Pancreas (tissue), 10 donors: ENCODE data around the gene ELP5. TPM values are rescaled to one million over a fixed set of nuclear protein-coding genes. Genes with fewer than 3 reads are reported as not detected.
A peak's percentile ranks its signal among the peaks of the same experiment; 100 is the strongest.

Source experiments
- ATAC-seq, 4 donors: fragments of 200-7000 bp; cut with Tn5 transposase; one replicate each; pipeline versions ENCODE4 v1.8.0 to v1.9.1; 2020; ENCODE audit warnings: mild to moderate bottlenecking in 4 of 4, moderate library complexity in 4 of 4
- DNase-seq, 6 donors: peaks; one replicate each; pipeline ENCODE4 v3.0.0-alpha.2; 2020
- FAIRE-seq: peaks from 2 replicates; lab custom pipeline; 2012; peaks lifted over from hg19 to GRCh38; lab: Jason Lieb, UNC
- H3K27ac ChIP-seq, 4 donors: fragments of 200-600 bp; sonication (generic); 1 replicate in 3 of 4; 2 replicates in 1 of 4; pipeline versions ENCODE4 v1.5.0 to v1.8.0; 2020
- H3K27me3 ChIP-seq, 4 donors: fragments of 200-600 bp; one replicate each; pipeline ENCODE4 v1.8.0; 2021
- H3K36me3 ChIP-seq, 3 donors: fragments of 200-600 bp; sonication (generic) in 1 of 3; one replicate each; pipeline versions ENCODE4 v1.5.0 to v1.8.0; 2020 to 2021
- H3K4me1 ChIP-seq, 3 donors: fragments of 200-600 bp; one replicate each; pipeline ENCODE4 v1.8.0; 2021
- H3K4me3 ChIP-seq, 4 donors: fragments of 200-600 bp; sonication (generic) in 2 of 4; one replicate each; pipeline versions ENCODE4 v1.5.0 to v1.8.0; 2020 to 2021
- H3K9me3 ChIP-seq, 4 donors: fragments of 200-600 bp; one replicate each; pipeline ENCODE4 v1.8.0; 2021
- CTCF ChIP-seq, 4 donors: fragments of 200-600 bp; sonication (generic) in 3 of 4; IDR thresholded peaks; one replicate each; pipeline versions ENCODE4 v1.5.0 to v1.8.0; 2021; ENCODE audit warnings: antibody characterized with exemption in 4 of 4
- WGBS, 2 donors: extraction: QIAGEN DNeasy Blood & Tissue Kit; methylation state at CpG; one replicate each; pipeline ENCODE4 v1.1.7; 2013; 5-methylcytosine and 5-hydroxymethylcytosine counted together
- intact Hi-C, 3 donors: fragments of 100-400 bp; cut with DNase I; formaldehyde crosslinking; loops; one replicate each; pipeline versions ENCODE4 v1.11.1 to v1.14.2; 2022
- polyA plus RNA-seq, 2 donors: library from polyadenylated mRNA; stranded (reverse); fragments of 200-250 nt; gene quantifications; one replicate each; pipeline ENCODE4 v1.2.3, GENCODE V29; 2013
- total RNA-seq, 6 donors: library from RNA; stranded (reverse); fragmentation: NEBNext Ultra II Directional in 4 of 6; extraction: Animal tissue kit (Norgen Biotek cat#: 25700) in 4 of 6; gene quantifications; one replicate each; pipeline versions ENCODE4 v1.2.1 to v1.2.4, GENCODE V29; 2021 to 2023
- donor health status: healthy with polysubstance abuse.
- donor health status: DM: no; HTN: no; CAD: no; lungs with moderate emphysema.
- donor health status: DM: no; HTN: no; CAD: no.
- donor health status: control.
- donor health status: control.
- donor health status: Bipolar disorder and iron deficiency.
- donor health status: DM: yes; HTN: yes; CAD: no.
- donor health status: DM: no; HTN: no; CAD: no.
- donor health status: DM: no; HTN: no; CAD: no.
- donor health status: DM: yes; HTN: yes; CAD: no.

The ELP5 gene
- total and polyA plus RNA-seq, 8 donors, result 11.7 to 41.1 (median 19.5) TPM

DNA sequence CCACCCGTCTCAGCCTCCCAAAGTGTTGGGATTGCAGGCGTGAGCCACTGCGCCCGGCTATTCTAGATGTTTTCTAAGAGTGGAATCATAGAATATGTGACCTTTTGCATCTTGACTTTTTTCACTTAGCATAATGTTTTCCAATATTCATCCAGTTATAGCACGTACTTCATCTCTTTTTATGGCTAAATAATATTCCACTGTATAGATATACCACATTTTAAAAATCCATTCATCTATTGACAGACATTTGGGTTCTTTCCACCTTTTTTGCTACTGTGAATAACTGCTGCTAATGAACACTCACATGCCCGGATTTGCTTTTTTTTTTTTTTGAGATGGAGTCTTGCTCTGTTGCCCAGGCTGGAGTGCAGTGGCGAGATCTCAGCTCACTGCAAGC lies 52.2 kb downstream of the ELP5 start:
- WGBS, 2 donors, result 90 to 95% methylated on average over 7 of the region's 7 CpGs
- no peaks in the 10 kb centered on the region for H3K36me3 ChIP-seq
- FAIRE-seq, result no peak

DNA sequence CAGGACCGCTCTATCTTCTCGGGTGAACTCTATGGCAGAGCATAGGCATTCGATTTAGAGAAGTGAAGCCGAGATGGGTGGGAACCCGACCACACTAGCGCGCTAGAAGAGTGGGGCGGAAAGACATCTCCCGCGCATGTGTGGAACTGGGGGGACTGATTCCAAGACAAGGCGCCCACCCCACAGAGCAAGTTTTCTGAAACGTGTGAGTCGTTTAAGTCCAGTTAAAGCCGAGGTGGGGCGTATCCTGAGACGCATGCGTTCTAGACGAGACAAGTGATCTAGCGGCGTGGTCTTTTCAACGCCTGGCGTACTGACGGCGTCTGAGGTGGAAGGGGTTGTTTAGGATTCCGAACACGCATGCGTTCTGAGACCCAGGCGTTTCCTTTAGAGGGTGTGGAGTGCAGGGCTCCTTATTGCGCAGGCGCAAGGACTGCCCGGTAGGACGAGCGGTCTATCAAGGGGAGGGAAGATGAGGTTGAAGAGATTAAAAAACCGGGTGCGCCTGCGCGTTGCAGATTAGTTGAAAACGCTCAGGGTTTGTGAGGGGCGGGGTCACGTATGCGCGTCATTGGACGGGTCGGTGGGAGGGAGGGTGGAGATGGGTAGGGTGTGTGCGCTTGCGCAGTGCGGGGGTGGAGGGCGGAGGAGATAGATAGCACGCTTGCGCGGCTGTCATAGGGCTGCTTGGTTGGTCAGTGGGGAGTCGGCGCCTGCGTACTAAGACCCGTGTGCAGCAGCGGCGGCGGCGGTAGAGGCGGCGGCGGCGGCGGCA lies 55.1 kb downstream of the ELP5 start, which contains the start of gene EIF5A:
EIF5A (plus strand) TSS at position 718 of the 775 bp plus-strand sequence. CDS start 2,008 bp downstream, outside the sequence.
- H3K27me3 ChIP-seq, result no peaks in the 10 kb centered on the region
- WGBS, 2 donors, result 0 to 1% methylated on average over 54 to 64 of the region's 64 CpGs
- intact Hi-C loops, result no loop called here
- no peak for TF ChIP-seq CTCF (IDR thresholded peaks at IDR 0.05)
- DNase-seq, result peak; percentile 100
- peak; percentile 86 to 93 (median 86) for ATAC-seq
- peak within 1 kb of the TSS; percentile 79 to 96 (median 88) for H3K4me3 ChIP-seq
- H3K27ac ChIP-seq, result peak within 1 kb of the TSS; percentile 95 to 97 (median 96)
- no peaks in the 10 kb centered on the region for H3K9me3 ChIP-seq
- peaks cover 10 to 17% (median 17%) of the 10 kb centered on the region in 3 donors for H3K4me1 ChIP-seq
- H3K36me3 ChIP-seq, result peaks cover 8 to 26% (median 13%) of the 10 kb centered on the region in 3 donors
- peak; percentile 96 for FAIRE-seq

More for the DNA sequence above, 52.2 kb downstream of the ELP5 start:
- Histone ChIP-seq H3K27ac (no peak overlapping the region), H3K27me3 (no peaks in the 10 kb centered on the region), H3K4me3 (no peak overlapping the region), H3K4me1 (peaks cover 0 to 2% (median 1%) of the 10 kb centered on the region in 3 donors), H3K9me3 (no peaks in the 10 kb centered on the region)
- DNase-seq, result no peak
- intact Hi-C loops, result no loop called here
- no peak for TF ChIP-seq CTCF (IDR thresholded peaks at IDR 0.05)
- no peak for ATAC-seq

GRCh38 chr17:7307686-7308624 lies 55.9 kb downstream of the ELP5 start:
- FAIRE-seq (no peak), ATAC-seq (peak in 3 of 4 donors; percentile 2 to 46 (median 25)), DNase-seq (peak; percentile 51 to 88 (median 73))
- Histone ChIP-seq H3K27ac (peak overlapping the region; percentile 95 to 97 (median 96)), H3K27me3 (no peaks in the 10 kb centered on the region), H3K4me1 (peaks cover 15 to 19% (median 17%) of the 10 kb centered on the region in 3 donors), H3K9me3 (no peaks in the 10 kb centered on the region), H3K36me3 (peaks cover 8 to 34% (median 21%) of the 10 kb centered on the region in 3 donors), H3K4me3 (peak overlapping the region; percentile 79 to 96 (median 88))
- intact Hi-C loops, result no loop called here
- WGBS, 2 donors, result 0 to 1% methylated on average over 70 to 104 of the region's 104 CpGs
- no peak for TF ChIP-seq CTCF (IDR thresholded peaks at IDR 0.05)

DNA sequence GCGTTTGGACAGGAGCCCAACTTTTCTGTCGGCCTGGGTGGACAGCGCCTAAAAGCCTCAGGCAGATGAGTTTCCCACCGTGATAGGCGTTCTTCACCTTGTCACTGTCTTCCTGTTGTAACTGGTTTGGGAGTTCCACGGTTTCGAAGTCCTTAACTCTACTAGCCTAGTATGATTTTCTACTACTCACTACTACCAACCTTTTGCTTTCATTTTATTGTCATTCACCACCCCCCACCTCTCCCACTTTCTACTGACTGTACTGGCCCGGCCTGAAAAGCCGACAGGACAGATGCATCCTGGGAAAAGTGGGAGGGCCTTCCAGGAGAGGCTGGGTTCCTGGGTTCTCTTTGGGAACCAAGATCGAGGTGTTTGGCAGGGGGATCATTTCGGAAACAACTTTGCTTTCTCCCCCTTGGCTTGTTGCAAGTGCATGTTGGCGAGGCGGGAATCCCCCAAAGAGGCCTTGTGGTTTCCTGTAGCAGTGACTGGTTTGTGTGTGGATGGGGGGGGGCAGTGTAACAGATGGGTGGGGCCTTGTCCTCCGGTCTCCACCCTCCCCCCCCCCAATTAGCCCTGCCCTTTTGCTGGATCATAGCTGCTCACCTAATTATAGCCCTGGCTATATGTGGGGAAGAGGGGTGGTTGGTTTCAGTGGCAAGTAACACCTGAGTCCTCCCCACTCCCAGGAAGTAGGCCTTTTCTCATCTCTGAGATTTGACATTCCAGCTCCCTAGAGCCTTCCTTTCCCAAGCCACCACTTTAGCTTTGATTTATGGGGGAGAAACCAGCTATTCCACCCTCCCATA lies 56.8 kb downstream of the ELP5 start:
- peaks cover 8 to 40% (median 30%) of the 10 kb centered on the region in 3 donors for H3K36me3 ChIP-seq
- H3K4me1 ChIP-seq, result peaks cover 17 to 26% (median 17%) of the 10 kb centered on the region in 3 donors
- H3K27ac ChIP-seq, result peak overlapping the region; percentile 95 to 97 (median 96)
- no peaks in the 10 kb centered on the region for H3K9me3 ChIP-seq
- ATAC-seq (peak; percentile 37 to 54 (median 48)), FAIRE-seq (peak; percentile 32), DNase-seq (peak in 5 of 6 donors; percentile 74 to 85 (median 82))
- 0 to 2% methylated on average over 13 to 14 of the region's 14 CpGs for WGBS, 2 donors
- no peak for TF ChIP-seq CTCF (IDR thresholded peaks at IDR 0.05)
- no peaks in the 10 kb centered on the region for H3K27me3 ChIP-seq
- peak overlapping the region; percentile 79 to 96 (median 88) for H3K4me3 ChIP-seq
- intact Hi-C loops, result no loop called here
